Osteoblast (primary cell): Measurements from ENCODE around the gene PTH2R. TPM values are rescaled to one million over a fixed set of nuclear protein-coding genes. Genes with fewer than 3 reads are reported as not detected.
"Not testable (repeated sequence)": the region's sequence is repeated elsewhere in the genome, so short reads cannot be mapped to it uniquely, and the experiment has no call there.

Experiments
- DNase-seq: peaks from one replicate; pipeline ENCODE4 v3.0.0; 2011; ENCODE audit warnings: low spot score, mixed read lengths; ENCODE audit not compliant: insufficient read length; ENCODE audit errors: missing footprints
- H2AFZ ChIP-seq: 2 replicates; pipeline ENCODE4 v1.6.0; 2011; ENCODE audit warnings: mild to moderate bottlenecking, low read length
- H3K27ac ChIP-seq: 2 replicates; pipeline ENCODE4 v1.5.1; 2011; ENCODE audit warnings: mild to moderate bottlenecking, low read depth, low read length, moderate library complexity
- H3K27me3 ChIP-seq: 2 replicates; pipeline ENCODE4 v1.6.0; 2012; ENCODE audit warnings: mild to moderate bottlenecking, control low read depth, inconsistent platforms, low read length, moderate library complexity; ENCODE audit not compliant: insufficient read depth
- H3K36me3 ChIP-seq: 2 replicates; pipeline ENCODE4 v1.5.1; 2011; ENCODE audit warnings: mild to moderate bottlenecking, low read length, control low read depth, moderate library complexity; ENCODE audit not compliant: insufficient read depth
- H3K4me1 ChIP-seq: 2 replicates; pipeline ENCODE4 v1.5.1; 2011; ENCODE audit warnings: mild to moderate bottlenecking, low read length, control low read depth, moderate library complexity; ENCODE audit not compliant: insufficient read depth
- H3K4me2 ChIP-seq: 2 replicates; pipeline ENCODE4 v1.6.0; 2011; ENCODE audit warnings: mild to moderate bottlenecking, low read length; ENCODE audit not compliant: insufficient read depth
- H3K4me3 ChIP-seq: fragments of 200-600 bp; sonication (generic); 3 replicates; pipeline ENCODE4 v1.5.1; 2012; ENCODE audit warnings: mild to moderate bottlenecking, low read length, inconsistent platforms; ENCODE audit not compliant: insufficient read depth
- H3K79me2 ChIP-seq: 2 replicates; pipeline ENCODE4 v1.6.0; 2012; ENCODE audit warnings: mild to moderate bottlenecking, low read length, control low read depth, inconsistent platforms; ENCODE audit not compliant: insufficient read depth
- H3K9me3 ChIP-seq: 2 replicates; pipeline ENCODE4 v1.5.1; 2011; ENCODE audit warnings: low read depth, low read length, control low read depth
- H4K20me1 ChIP-seq: 2 replicates; pipeline ENCODE4 v1.6.0; 2012; ENCODE audit warnings: mild to moderate bottlenecking, low read length, control low read depth; ENCODE audit not compliant: insufficient read depth
- total RNA-seq: library from RNA; depleted of rRNA; stranded (reverse); fragments of >200 nt; gene quantifications from 2 replicates; pipeline ENCODE4 v1.2.3, GENCODE V29; 2012
- TF ChIP-seq, protein P1 (sequence below): IDR thresholded peaks from 2 replicates; pipeline ENCODE4 v1.5.1; 2011; ENCODE audit warnings: mild to moderate bottlenecking, low read depth, low read length, moderate library complexity; ENCODE audit errors: extremely low read depth

PTH2R gene
- total RNA-seq, 1 donor: under 0.01 TPM

DNA sequence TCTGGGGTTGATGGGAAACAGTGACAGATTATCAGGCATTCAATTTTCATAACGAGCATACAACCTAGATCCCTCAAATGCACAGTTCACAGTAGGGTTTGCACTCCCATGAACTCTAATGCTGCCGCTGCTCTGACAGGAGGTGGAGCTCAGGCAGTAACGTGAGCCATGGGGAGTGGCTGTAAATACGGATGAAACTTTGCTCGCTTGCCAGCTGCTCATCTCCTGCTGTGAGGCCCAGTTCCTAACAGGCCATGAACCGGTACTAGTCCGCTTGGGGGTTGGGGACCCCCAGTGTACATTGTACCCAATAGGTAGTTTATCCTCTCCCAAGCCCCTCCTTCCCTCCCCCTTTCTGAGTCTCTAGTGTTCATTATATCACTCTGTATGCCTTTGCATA lies 94.6 kb downstream of the PTH2R start:
- Histone ChIP-seq H3K27ac (no peak overlapping the region), H3K4me2 (no peak overlapping the region), H3K79me2 (no peaks in the 10 kb centered on the region), H3K9me3 (no peaks in the 10 kb centered on the region), H3K36me3 (no peaks in the 10 kb centered on the region), H3K4me3 (no peak overlapping the region), H3K4me1 (no peaks in the 10 kb centered on the region), H4K20me1 (no peaks in the 10 kb centered on the region), H2AFZ (no peak overlapping the region), H3K27me3 (no peaks in the 10 kb centered on the region)
- TF ChIP-seq, protein P1, sequence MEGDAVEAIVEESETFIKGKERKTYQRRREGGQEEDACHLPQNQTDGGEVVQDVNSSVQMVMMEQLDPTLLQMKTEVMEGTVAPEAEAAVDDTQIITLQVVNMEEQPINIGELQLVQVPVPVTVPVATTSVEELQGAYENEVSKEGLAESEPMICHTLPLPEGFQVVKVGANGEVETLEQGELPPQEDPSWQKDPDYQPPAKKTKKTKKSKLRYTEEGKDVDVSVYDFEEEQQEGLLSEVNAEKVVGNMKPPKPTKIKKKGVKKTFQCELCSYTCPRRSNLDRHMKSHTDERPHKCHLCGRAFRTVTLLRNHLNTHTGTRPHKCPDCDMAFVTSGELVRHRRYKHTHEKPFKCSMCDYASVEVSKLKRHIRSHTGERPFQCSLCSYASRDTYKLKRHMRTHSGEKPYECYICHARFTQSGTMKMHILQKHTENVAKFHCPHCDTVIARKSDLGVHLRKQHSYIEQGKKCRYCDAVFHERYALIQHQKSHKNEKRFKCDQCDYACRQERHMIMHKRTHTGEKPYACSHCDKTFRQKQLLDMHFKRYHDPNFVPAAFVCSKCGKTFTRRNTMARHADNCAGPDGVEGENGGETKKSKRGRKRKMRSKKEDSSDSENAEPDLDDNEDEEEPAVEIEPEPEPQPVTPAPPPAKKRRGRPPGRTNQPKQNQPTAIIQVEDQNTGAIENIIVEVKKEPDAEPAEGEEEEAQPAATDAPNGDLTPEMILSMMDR: no peak
- DNase-seq: no peak

DNA sequence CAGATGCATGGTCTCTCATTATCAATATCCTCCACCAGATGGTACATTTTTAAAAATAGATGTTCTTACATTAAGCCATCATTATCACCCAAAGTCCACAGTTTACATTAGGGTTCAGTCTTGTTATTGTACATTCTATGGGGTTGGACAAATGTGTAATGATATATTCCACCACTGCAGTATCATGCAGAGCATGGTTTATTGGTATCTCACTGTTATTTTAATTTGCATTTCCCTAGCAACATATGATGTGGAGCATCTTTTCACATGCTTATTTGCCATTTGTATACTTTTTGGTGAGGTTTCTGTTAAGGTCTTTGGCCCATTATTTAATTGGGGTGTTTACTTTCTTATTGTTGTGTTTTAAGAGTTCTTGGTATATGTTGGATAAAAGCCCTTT lies 95.7 kb downstream of the PTH2R start:
- Histone ChIP-seq H4K20me1 (no peaks in the 10 kb centered on the region), H3K27me3 (no peaks in the 10 kb centered on the region), H3K36me3 (no peaks in the 10 kb centered on the region), H3K27ac (no peak overlapping the region), H3K79me2 (no peaks in the 10 kb centered on the region), H3K4me2 (no peak overlapping the region), H3K4me3 (no peak overlapping the region), H3K4me1 (no peaks in the 10 kb centered on the region), H2AFZ (no peak overlapping the region), H3K9me3 (no peaks in the 10 kb centered on the region)
- TF ChIP-seq, protein P1: no peak
- DNase-seq: no peak

DNA sequence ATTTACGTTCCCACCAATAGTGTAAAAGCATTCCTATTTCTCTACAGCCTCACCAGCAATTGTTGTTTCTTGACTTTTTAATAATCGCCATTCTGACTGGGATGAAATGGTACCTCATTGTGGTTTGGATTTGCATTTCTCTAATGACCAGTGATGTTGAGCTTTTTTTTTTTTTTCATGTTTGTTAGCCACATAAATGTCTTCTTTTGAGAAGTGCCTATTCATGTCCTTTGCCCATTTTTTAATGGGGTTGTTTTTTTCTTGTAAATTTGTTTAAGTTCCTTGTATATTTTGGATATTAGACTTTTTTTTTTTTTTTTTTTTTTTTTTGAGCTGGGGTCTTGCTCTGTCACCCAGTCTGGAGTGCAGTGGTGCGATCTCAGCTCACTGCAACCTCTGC lies 98.8 kb downstream of the PTH2R start:
- not testable (repeated sequence) for H3K79me2 ChIP-seq, H3K27ac ChIP-seq, H3K27me3 ChIP-seq, H2AFZ ChIP-seq, H4K20me1 ChIP-seq, H3K4me2 ChIP-seq, H3K36me3 ChIP-seq, DNase-seq, H3K4me3 ChIP-seq, H3K4me1 ChIP-seq, H3K9me3 ChIP-seq

DNA sequence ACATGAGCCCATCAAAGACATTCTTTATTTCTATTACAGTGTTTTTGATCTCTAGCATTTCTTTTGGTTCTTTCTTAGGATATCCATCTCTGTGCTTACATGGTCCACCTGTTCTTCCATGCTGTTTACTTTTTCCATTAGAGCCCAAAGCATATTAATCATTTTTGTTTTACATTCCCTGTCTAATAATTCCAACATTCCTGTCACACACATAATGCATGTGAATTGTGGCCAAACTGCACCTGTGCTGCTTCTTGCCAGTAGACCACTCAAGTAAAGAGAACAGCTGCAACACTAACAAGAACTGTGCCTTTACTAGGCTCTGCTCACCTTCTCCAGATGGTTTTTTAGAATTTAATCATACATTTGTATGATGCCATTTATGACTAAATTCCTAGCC lies 103.0 kb downstream of the PTH2R start:
- no peak overlapping the region for H3K4me2 ChIP-seq

More for the DNA sequence above, 103.0 kb downstream of the PTH2R start:
- no peaks in the 10 kb centered on the region for H3K27me3 ChIP-seq
- no peaks in the 10 kb centered on the region for H3K79me2 ChIP-seq
- TF ChIP-seq, protein P1: no peak
- H2AFZ ChIP-seq: no peak overlapping the region
- H3K36me3 ChIP-seq: no peaks in the 10 kb centered on the region
- H3K4me3 ChIP-seq: no peak overlapping the region
- no peak for DNase-seq
- no peak overlapping the region for H3K27ac ChIP-seq
- H3K9me3 ChIP-seq: peaks cover 3% of the 10 kb centered on the region
- H4K20me1 ChIP-seq: no peaks in the 10 kb centered on the region
- no peaks in the 10 kb centered on the region for H3K4me1 ChIP-seq
